Right lobe of liver (tissue), 4 donors: ENCODE data around the gene PDSS2.
"Not testable (repeated sequence)": the region's sequence is repeated elsewhere in the genome, so short reads cannot be mapped to it uniquely, and the experiment has no call there.

Experiments
- CTCF ChIP-seq, 4 donors: fragments of 200-600 bp in 3 of 4; fragments of 450-650 bp in 1 of 4; IDR thresholded peaks; one replicate each; pipeline versions ENCODE4 v1.5.1 to v1.8.0; 2016 to 2022; ENCODE audit warnings: antibody characterized with exemption in 4 of 4, mild to moderate bottlenecking in 2 of 4
- POLR2A ChIP-seq: fragments of 450-650 bp; IDR thresholded peaks from one replicate; pipeline ENCODE4 v1.6.1; 2017; ENCODE audit warnings: antibody characterized with exemption, mild to moderate bottlenecking
- donor health status: DM: no; HTN: no; CAD: no.
- donor health status: DM: no; HTN: no; CAD: no.
- donor health status: DM: no; HTN: yes; CAD: no.

- TF ChIP-seq CTCF (IDR thresholded peaks at IDR 0.05); POLR2A: not testable (repeated sequence)
These were observed 153.4 kb downstream of the PDSS2 start for GRCh38 chr6:107305994-107306393.
